Astrocyte (in vitro differentiated cells and primary cell): ENCODE measurements around the gene LRRC73.

ENCODE experiments used
- CTCF ChIP-seq: IDR thresholded peaks from 2 replicates; pipeline ENCODE4 v1.5.1; 2011; ENCODE audit warnings: low read depth, mild to moderate bottlenecking, inconsistent platforms, low read length, moderate library complexity; ENCODE audit not compliant: insufficient read depth
- EZH2 ChIP-seq: IDR thresholded peaks from 2 replicates; pipeline ENCODE4 v1.6.1; 2012; ENCODE audit warnings: mild to moderate bottlenecking, low read length, inconsistent platforms; ENCODE audit not compliant: insufficient read depth

GRCh38 chr6:43500921-43501320 is 9.2 kb downstream of the LRRC73 start:
- TF ChIP-seq CTCF (no peak), EZH2 (no peak)
